KMS-11 (cell line): ENCODE measurements around the gene SHH.

Experiments
- H2AFZ ChIP-seq: fragments of 200-600 bp; sonication (generic); 2 replicates; pipeline ENCODE4 v1.6.1; 2016; ENCODE audit warnings: antibody characterized with exemption, mixed run types, low read depth
- H3K27ac ChIP-seq: fragments of 200-600 bp; sonication (generic); 2 replicates; pipeline ENCODE4 v1.6.1; 2016; ENCODE audit warnings: mild to moderate bottlenecking, mixed run types
- H3K27me3 ChIP-seq: fragments of 200-600 bp; sonication (generic); 2 replicates; pipeline ENCODE4 v1.6.1; 2017; ENCODE audit warnings: mild to moderate bottlenecking, low read depth, mixed run types, moderate library complexity; ENCODE audit not compliant: insufficient read depth
- H3K36me3 ChIP-seq: fragments of 200-600 bp; sonication (generic); 2 replicates; pipeline ENCODE4 v1.6.1; 2017; ENCODE audit warnings: mild to moderate bottlenecking, mixed run types; ENCODE audit not compliant: insufficient read depth
- H3K4me1 ChIP-seq: fragments of 200-600 bp; sonication (generic); 2 replicates; pipeline ENCODE4 v1.6.1; 2016; ENCODE audit warnings: mild to moderate bottlenecking, low read depth, mixed run types; ENCODE audit not compliant: poor library complexity, severe bottlenecking
- H3K4me2 ChIP-seq: fragments of 200-600 bp; sonication (generic); 2 replicates; pipeline ENCODE4 v1.7.0; 2016; ENCODE audit warnings: mild to moderate bottlenecking, mixed run types
- H3K4me3 ChIP-seq: fragments of 200-600 bp; sonication (generic); IDR thresholded peaks from 2 replicates; pipeline ENCODE4 v1.6.1; 2017; ENCODE audit warnings: low read depth, low read length, mixed read lengths; ENCODE audit not compliant: insufficient read depth
- H3K79me2 ChIP-seq: fragments of 200-600 bp; sonication (generic); 2 replicates; pipeline ENCODE4 v1.6.1; 2016; ENCODE audit warnings: low read depth, mixed run types; ENCODE audit not compliant: insufficient read depth
- H3K9ac ChIP-seq: fragments of 200-600 bp; sonication (generic); 2 replicates; pipeline ENCODE4 v1.6.1; 2016; ENCODE audit warnings: mild to moderate bottlenecking, mixed run types
- H4K20me1 ChIP-seq: fragments of 200-600 bp; sonication (generic); 2 replicates; pipeline ENCODE4 v1.6.1; 2016; ENCODE audit warnings: mild to moderate bottlenecking, mixed run types; ENCODE audit not compliant: insufficient read depth
- TF ChIP-seq, protein P1 (sequence below): fragments of 200-600 bp; sonication (generic); conservative IDR thresholded peaks from 2 replicates; pipeline ENCODE4 v1.6.1; 2017; ENCODE audit warnings: low read depth, mild to moderate bottlenecking, antibody characterized with exemption, low read length, moderate library complexity, mixed read lengths

SHH gene

DNA sequence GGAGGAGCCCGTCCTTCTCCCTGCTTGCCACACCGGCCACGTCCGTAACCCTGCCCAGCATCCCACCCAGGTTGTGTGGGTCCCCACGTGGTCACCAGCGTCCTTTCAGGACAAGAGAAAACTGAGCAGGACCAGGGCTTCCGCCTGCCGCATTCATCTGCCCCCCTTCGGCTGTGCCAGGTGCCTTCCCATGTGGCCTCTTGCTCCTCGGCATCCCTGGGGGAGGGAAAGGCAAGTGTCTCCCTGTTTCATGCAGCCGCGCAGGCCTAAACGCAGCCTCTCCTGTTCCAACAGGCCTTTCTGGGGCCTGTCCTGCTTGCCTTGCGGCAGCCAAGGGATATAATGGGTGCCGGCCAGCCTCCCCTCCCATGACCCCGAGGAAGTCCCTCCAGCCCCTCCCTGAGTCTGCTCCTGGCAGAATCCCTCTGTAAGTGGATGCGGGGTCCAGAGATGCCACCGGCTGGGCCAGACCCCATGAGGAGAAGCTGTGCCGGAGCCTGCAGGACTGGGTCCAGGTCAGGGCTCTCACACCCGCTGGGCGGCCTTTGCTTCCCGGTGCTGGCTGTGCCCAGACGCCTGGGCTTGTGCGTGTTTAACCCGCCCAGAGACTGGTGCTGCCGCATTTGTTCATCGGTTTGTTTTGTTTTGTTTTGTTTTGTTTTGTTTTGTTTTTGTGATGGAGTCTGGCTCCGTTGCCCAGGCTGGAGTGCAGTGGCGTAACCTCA, 23.1 kb downstream of the SHH start:
- TF ChIP-seq, protein P1, sequence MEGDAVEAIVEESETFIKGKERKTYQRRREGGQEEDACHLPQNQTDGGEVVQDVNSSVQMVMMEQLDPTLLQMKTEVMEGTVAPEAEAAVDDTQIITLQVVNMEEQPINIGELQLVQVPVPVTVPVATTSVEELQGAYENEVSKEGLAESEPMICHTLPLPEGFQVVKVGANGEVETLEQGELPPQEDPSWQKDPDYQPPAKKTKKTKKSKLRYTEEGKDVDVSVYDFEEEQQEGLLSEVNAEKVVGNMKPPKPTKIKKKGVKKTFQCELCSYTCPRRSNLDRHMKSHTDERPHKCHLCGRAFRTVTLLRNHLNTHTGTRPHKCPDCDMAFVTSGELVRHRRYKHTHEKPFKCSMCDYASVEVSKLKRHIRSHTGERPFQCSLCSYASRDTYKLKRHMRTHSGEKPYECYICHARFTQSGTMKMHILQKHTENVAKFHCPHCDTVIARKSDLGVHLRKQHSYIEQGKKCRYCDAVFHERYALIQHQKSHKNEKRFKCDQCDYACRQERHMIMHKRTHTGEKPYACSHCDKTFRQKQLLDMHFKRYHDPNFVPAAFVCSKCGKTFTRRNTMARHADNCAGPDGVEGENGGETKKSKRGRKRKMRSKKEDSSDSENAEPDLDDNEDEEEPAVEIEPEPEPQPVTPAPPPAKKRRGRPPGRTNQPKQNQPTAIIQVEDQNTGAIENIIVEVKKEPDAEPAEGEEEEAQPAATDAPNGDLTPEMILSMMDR: no peak
- H3K79me2 ChIP-seq: no peaks in the 10 kb centered on the region
- H3K4me3 ChIP-seq: no peak overlapping the region
- H3K9ac ChIP-seq: no peak overlapping the region
- H4K20me1 ChIP-seq: no peaks in the 10 kb centered on the region
- H3K4me2 ChIP-seq: no peak overlapping the region
- no peak overlapping the region for H2AFZ ChIP-seq
- H3K36me3 ChIP-seq: no peaks in the 10 kb centered on the region
- H3K27me3 ChIP-seq: no peaks in the 10 kb centered on the region
- H3K27ac ChIP-seq: no peak overlapping the region
- H3K4me1 ChIP-seq: no peaks in the 10 kb centered on the region

DNA sequence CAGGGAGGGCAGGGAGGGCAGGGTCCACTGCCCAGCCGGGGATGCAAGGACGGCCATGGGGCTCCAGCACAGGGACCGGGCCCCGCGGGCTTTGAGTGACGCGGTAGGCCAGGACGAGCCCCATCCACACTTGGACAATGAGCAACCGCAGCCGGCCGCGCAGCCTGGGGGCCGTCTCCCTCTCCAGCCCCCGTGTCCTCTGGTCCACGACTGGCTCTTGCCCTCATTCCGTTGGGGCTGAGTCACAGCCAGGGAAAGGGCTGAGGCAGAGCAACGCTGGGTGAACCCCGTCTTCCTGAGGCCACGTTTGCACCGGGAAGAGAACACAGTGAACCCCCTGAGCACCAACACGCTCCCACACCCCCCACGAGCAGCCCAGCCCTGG, 23.7 kb downstream of the SHH start:
- TF ChIP-seq, protein P1: no peak
- Histone ChIP-seq H2AFZ (no peak overlapping the region), H3K27me3 (no peaks in the 10 kb centered on the region), H3K4me1 (no peaks in the 10 kb centered on the region), H3K9ac (no peak overlapping the region), H3K36me3 (no peaks in the 10 kb centered on the region), H3K27ac (no peak overlapping the region), H4K20me1 (no peaks in the 10 kb centered on the region), H3K4me3 (no peak overlapping the region), H3K79me2 (no peaks in the 10 kb centered on the region), H3K4me2 (no peak overlapping the region)

DNA sequence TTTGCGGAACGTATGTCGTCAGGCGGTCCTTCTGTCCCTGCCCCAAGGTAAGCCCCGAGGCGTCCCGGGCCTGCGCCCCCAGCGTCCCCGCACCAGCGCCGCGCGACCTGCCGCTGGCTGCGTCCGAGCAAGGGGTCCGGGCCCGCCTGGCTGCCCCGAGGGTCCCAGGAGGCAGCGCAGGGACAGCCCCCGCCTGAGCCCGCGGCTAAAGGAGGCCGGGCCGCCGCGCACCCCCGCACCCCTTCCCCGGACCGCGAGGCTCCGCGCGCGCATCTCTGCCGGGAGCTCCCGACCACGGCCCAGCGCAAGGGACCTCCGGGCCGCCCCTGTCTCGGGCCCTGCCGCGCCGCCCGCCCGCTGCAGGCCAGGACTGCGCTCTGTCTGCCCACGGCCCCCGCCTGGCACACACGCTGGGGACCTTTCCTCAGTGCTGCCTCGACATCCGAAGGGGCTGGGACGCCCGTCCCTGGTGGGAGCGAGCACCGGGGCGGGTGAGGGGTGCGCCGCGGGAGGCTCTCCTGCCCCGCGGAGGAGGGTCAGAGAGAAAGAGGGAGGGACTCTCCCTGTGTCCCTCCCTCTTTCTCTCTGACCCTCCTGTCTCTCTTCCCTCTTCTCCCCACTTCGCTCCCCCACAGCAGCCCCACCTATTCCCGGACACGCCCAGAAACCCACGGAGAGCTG, 25.0 kb downstream of the SHH start:
- H3K36me3 ChIP-seq: no peaks in the 10 kb centered on the region
- H3K4me2 ChIP-seq: no peak overlapping the region
- no peaks in the 10 kb centered on the region for H3K4me1 ChIP-seq
- no peak overlapping the region for H3K27ac ChIP-seq
- H3K4me3 ChIP-seq: no peak overlapping the region
- H3K9ac ChIP-seq: no peak overlapping the region
- H3K79me2 ChIP-seq: no peaks in the 10 kb centered on the region
- no peaks in the 10 kb centered on the region for H4K20me1 ChIP-seq
- no peak overlapping the region for H2AFZ ChIP-seq
- no peaks in the 10 kb centered on the region for H3K27me3 ChIP-seq
- TF ChIP-seq, protein P1: no peak

DNA sequence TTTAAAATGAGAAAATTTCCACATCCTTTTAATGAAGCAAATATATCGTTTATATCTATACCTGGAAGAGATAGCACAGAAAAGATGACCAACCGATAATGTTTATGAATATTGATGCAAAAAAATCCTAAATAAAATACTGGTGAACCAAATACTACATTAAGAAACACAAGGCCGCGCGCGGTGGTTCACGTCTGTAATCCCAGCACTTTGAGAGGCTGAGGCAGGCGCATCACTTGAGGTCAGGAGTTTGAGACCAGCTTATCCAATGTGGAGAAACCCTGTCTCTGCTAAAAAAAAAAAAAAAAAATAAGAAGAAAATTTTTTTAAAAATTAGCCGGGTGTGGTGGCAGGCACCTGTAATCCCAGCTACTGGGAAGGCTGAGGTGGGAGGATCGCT, 25.8 kb downstream of the SHH start:
- Histone ChIP-seq H3K9ac (no peak overlapping the region), H3K27ac (no peak overlapping the region), H3K27me3 (no peaks in the 10 kb centered on the region), H4K20me1 (no peaks in the 10 kb centered on the region), H3K4me2 (no peak overlapping the region), H3K4me1 (no peaks in the 10 kb centered on the region), H3K4me3 (no peak overlapping the region), H3K79me2 (no peaks in the 10 kb centered on the region), H2AFZ (no peak overlapping the region), H3K36me3 (no peaks in the 10 kb centered on the region)
- TF ChIP-seq, protein P1: no peak
